ENCODE results near the gene PPP4R2. TPM values are rescaled to one million over a fixed set of nuclear protein-coding genes. Genes with fewer than 3 reads are reported as not detected.
"Not testable (repeated sequence)": the region's sequence is repeated elsewhere in the genome, so short reads cannot be mapped to it uniquely, and the experiment has no call there.

The PPP4R2 gene
- total and polyA plus RNA-seq, 10 donors = 12.2 to 94.7 (median 54.2) TPM

- Histone ChIP-seq H3K4me1 (peaks cover 0 to 44% (median 14%) of the 10 kb centered on the region in 6 donors), H3K4me3 (no peak overlapping the region), H3K27ac (peak overlapping the region in 1 of 8 donors; percentile 32), H3K27me3 (replicated peaks in 1 of 7) (no peaks in the 10 kb centered on the region), H3K36me3 (peaks cover 0 to 32% (median 8%) of the 10 kb centered on the region in 6 donors), H3K9me3 (no peaks in the 10 kb centered on the region)
- TF ChIP-seq CTCF (IDR thresholded peaks at IDR 0.05 in 8 of 11, conservative IDR thresholded peaks at IDR 0.05 in 3 of 11) (peak in 10 of 11 experiments; percentile 11 to 50 (median 44)), POLR2A (IDR thresholded peaks at IDR 0.05) (no peak), POLR2AphosphoS5 (IDR thresholded peaks at IDR 0.05) (no peak)
- no peak for DNase-seq
- 36 to 45% (median 38%) methylated on average over 5 of the region's 5 CpGs for WGBS, 5 donors
- intact Hi-C loops (cut with DNase I; ENCODE audit: low total_unique reads) = loop anchor here (5.0 kb wide), 1 partner anchor 114 kb away; no protein-coding TSS in a partner anchor
These were observed 59.6 kb downstream of the PPP4R2 start for GRCh38 chr3:73056014-73056844.

- H3K4me1 ChIP-seq = peaks cover 0 to 44% (median 17%) of the 10 kb centered on the region in 6 donors
- peaks cover 0 to 32% (median 11%) of the 10 kb centered on the region in 6 donors for H3K36me3 ChIP-seq
- TF ChIP-seq CTCF (IDR thresholded peaks at IDR 0.05 in 8 of 11, conservative IDR thresholded peaks at IDR 0.05 in 3 of 11) = no peak
- no peak for TF ChIP-seq POLR2AphosphoS5 (IDR thresholded peaks at IDR 0.05)
- no peak for TF ChIP-seq POLR2A (IDR thresholded peaks at IDR 0.05)
- H3K9me3 ChIP-seq = no peaks in the 10 kb centered on the region
- intact Hi-C loops (cut with DNase I; ENCODE audit: low total_unique reads) = loop anchor here (5.0 kb wide), 1 partner anchor 114 kb away; no protein-coding TSS in a partner anchor
- no peak overlapping the region for H3K4me3 ChIP-seq
- no peaks in the 10 kb centered on the region for H3K27me3 ChIP-seq (replicated peaks in 1 of 7)
- DNase-seq = no peak
- no peak overlapping the region for H3K27ac ChIP-seq
These were observed 60.2 kb downstream of the PPP4R2 start for GRCh38 chr3:73056845-73057150.

GRCh38 chr3:73060302-73060723 lies 63.7 kb downstream of the PPP4R2 start:
- no peak overlapping the region for H3K27ac ChIP-seq
- DNase-seq = no peak
- peaks cover 0 to 28% (median 14%) of the 10 kb centered on the region in 6 donors for H3K4me1 ChIP-seq
- 52 to 87% (median 73%) methylated on average over 1 of the region's 1 CpG for WGBS, 5 donors
- H3K36me3 ChIP-seq = peaks cover 4 to 67% (median 42%) of the 10 kb centered on the region in 6 donors
- H3K9me3 ChIP-seq = no peaks in the 10 kb centered on the region
- intact Hi-C loops (cut with DNase I; ENCODE audit: low total_unique reads) = no loop called here
- H3K27me3 ChIP-seq (replicated peaks in 1 of 7) = no peaks in the 10 kb centered on the region
- TF ChIP-seq CTCF (IDR thresholded peaks at IDR 0.05 in 8 of 11, conservative IDR thresholded peaks at IDR 0.05 in 3 of 11) (no peak), POLR2A (IDR thresholded peaks at IDR 0.05) (no peak)
- no peak overlapping the region for H3K4me3 ChIP-seq

GRCh38 chr3:73061416-73061815 lies 64.8 kb downstream of the PPP4R2 start, which contains the start of gene EBLN2:
EBLN2 (plus strand) TSS chr3:73061659; CDS start chr3:73062082, 423 bp downstream.
- no peak within 1 kb of the TSS for H3K27ac ChIP-seq
- H3K36me3 ChIP-seq = peaks cover 4 to 78% (median 49%) of the 10 kb centered on the region in 6 donors
- WGBS, 5 donors = 81 to 96% (median 92%) methylated on average over 2 of the region's 2 CpGs

GRCh38 chr3:73066243-73066642 lies 69.6 kb downstream of the PPP4R2 start:
- intact Hi-C loops (cut with DNase I; ENCODE audit: low total_unique reads); DNase-seq; H3K9me3 ChIP-seq; H3K27ac ChIP-seq; H3K27me3 ChIP-seq (replicated peaks in 1 of 7); H3K4me3 ChIP-seq; H3K4me1 ChIP-seq: not testable (repeated sequence)
- peaks cover 4 to 80% (median 52%) of the 10 kb centered on the region in 6 donors for H3K36me3 ChIP-seq

More at GRCh38 chr3:73061416-73061815, 64.8 kb downstream of the PPP4R2 start, which contains the start of gene EBLN2:
- Histone ChIP-seq H3K9me3 (no peaks in the 10 kb centered on the region), H3K4me3 (no peak within 1 kb of the TSS), H3K4me1 (peaks cover 0 to 17% (median 6%) of the 10 kb centered on the region in 6 donors), H3K27me3 (replicated peaks in 1 of 7) (no peaks in the 10 kb centered on the region)
- intact Hi-C loops (cut with DNase I; ENCODE audit: low total_unique reads) = no loop called here
- no peak for DNase-seq
- no peak for TF ChIP-seq POLR2AphosphoS5 (IDR thresholded peaks at IDR 0.05)
- no peak for TF ChIP-seq CTCF (IDR thresholded peaks at IDR 0.05 in 8 of 11, conservative IDR thresholded peaks at IDR 0.05 in 3 of 11)
- no peak for TF ChIP-seq POLR2A (IDR thresholded peaks at IDR 0.05)
